ENCODE results near the gene FANCF. TPM values are rescaled to one million over a fixed set of nuclear protein-coding genes. Genes with fewer than 3 reads are reported as not detected.
"Not testable (repeated sequence)": the region's sequence is repeated elsewhere in the genome, so short reads cannot be mapped to it uniquely, and the experiment has no call there.

Gene FANCF
- total RNA-seq, 1 experiment from 2014 or later = 13.6 TPM

- POLR2A ChIA-PET = no interaction called here
- no peaks in the 10 kb centered on the region for H3K36me3 Mint-ChIP-seq (ENCODE audit: insufficient read depth, unreplicated experiment)
- DNase-seq (ENCODE audit: unreplicated experiment) = no peak
- intact Hi-C loops (cut with micrococcal nuclease) = no loop called here
- no TSS peak for BruUV-seq (replicated peaks)
- peaks cover 69% of the 10 kb centered on the region for H3K27me3 Mint-ChIP-seq (ENCODE audit: insufficient read depth, unreplicated experiment)
- H3K27ac Mint-ChIP-seq (ENCODE audit: low read depth, unreplicated experiment) = no peak within 1 kb of the TSS
- no peaks in the 10 kb centered on the region for H3K4me1 Mint-ChIP-seq (ENCODE audit: insufficient read depth, unreplicated experiment)
- H3K4me3 Mint-ChIP-seq (ENCODE audit: unreplicated experiment) = no peak within 1 kb of the TSS
- H3K9me3 Mint-ChIP-seq (ENCODE audit: unreplicated experiment) = no peaks in the 10 kb centered on the region
- CTCF ChIA-PET = no interaction called here
- TF ChIP-seq, protein P1, sequence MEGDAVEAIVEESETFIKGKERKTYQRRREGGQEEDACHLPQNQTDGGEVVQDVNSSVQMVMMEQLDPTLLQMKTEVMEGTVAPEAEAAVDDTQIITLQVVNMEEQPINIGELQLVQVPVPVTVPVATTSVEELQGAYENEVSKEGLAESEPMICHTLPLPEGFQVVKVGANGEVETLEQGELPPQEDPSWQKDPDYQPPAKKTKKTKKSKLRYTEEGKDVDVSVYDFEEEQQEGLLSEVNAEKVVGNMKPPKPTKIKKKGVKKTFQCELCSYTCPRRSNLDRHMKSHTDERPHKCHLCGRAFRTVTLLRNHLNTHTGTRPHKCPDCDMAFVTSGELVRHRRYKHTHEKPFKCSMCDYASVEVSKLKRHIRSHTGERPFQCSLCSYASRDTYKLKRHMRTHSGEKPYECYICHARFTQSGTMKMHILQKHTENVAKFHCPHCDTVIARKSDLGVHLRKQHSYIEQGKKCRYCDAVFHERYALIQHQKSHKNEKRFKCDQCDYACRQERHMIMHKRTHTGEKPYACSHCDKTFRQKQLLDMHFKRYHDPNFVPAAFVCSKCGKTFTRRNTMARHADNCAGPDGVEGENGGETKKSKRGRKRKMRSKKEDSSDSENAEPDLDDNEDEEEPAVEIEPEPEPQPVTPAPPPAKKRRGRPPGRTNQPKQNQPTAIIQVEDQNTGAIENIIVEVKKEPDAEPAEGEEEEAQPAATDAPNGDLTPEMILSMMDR (IDR thresholded peaks at IDR 0.05; ENCODE audit: unreplicated experiment) = no peak
These were observed 40.7 kb upstream of the FANCF start, which contains the start of gene GAS2 for GRCh38 chr11:22666325-22666687. Gene GAS2, plus strand, starts transcription at chr11:22666611. Its CDS starts 8,259 bp downstream, at chr11:22674870.

GRCh38 chr11:22659783-22660182 lies 34.2 kb upstream of the FANCF start:
- TF ChIP-seq, protein P1 (IDR thresholded peaks at IDR 0.05; ENCODE audit: unreplicated experiment) = no peak
- no TSS peak for BruUV-seq (replicated peaks)

GRCh38 chr11:22657101-22657694 lies 31.6 kb upstream of the FANCF start:
- Mint-ChIP-seq H3K4me3 (ENCODE audit: unreplicated experiment) (no peak overlapping the region), H3K9me3 (ENCODE audit: unreplicated experiment) (peaks cover 7% of the 10 kb centered on the region), H3K27me3 (ENCODE audit: insufficient read depth, unreplicated experiment) (no peaks in the 10 kb centered on the region), H3K4me1 (ENCODE audit: insufficient read depth, unreplicated experiment) (peaks cover 7% of the 10 kb centered on the region), H3K36me3 (ENCODE audit: insufficient read depth, unreplicated experiment) (no peaks in the 10 kb centered on the region), H3K27ac (ENCODE audit: low read depth, unreplicated experiment) (no peak overlapping the region)
- TF ChIP-seq, protein P1 (IDR thresholded peaks at IDR 0.05; ENCODE audit: unreplicated experiment) = no peak
- intact Hi-C loops (cut with micrococcal nuclease) = no loop called here
- ChIA-PET POLR2A (no interaction called here), CTCF (interaction anchor here (0.6 to 1.0 kb wide), 3 partner anchors 27 to 464 kb away, joined by 3 read pairs; no protein-coding TSS in a partner anchor)
- DNase-seq (ENCODE audit: unreplicated experiment) = no peak
- BruUV-seq (replicated peaks) = no TSS peak

More at GRCh38 chr11:22659783-22660182, 34.2 kb upstream of the FANCF start:
- CTCF ChIA-PET = interaction anchor here (0.5 kb wide), 1 partner anchor 36 kb away, joined by 6 read pairs; no protein-coding TSS in a partner anchor
- no peak overlapping the region for H3K27ac Mint-ChIP-seq (ENCODE audit: low read depth, unreplicated experiment)
- peaks cover 7% of the 10 kb centered on the region for H3K4me1 Mint-ChIP-seq (ENCODE audit: insufficient read depth, unreplicated experiment)
- H3K4me3 Mint-ChIP-seq (ENCODE audit: unreplicated experiment) = no peak overlapping the region
- no peaks in the 10 kb centered on the region for H3K9me3 Mint-ChIP-seq (ENCODE audit: unreplicated experiment)
- intact Hi-C loops (cut with micrococcal nuclease) = no loop called here
- no peak for DNase-seq (ENCODE audit: unreplicated experiment)
- POLR2A ChIA-PET = no interaction called here
- H3K36me3 Mint-ChIP-seq (ENCODE audit: insufficient read depth, unreplicated experiment) = no peaks in the 10 kb centered on the region
- peaks cover 4% of the 10 kb centered on the region for H3K27me3 Mint-ChIP-seq (ENCODE audit: insufficient read depth, unreplicated experiment)

DNA sequence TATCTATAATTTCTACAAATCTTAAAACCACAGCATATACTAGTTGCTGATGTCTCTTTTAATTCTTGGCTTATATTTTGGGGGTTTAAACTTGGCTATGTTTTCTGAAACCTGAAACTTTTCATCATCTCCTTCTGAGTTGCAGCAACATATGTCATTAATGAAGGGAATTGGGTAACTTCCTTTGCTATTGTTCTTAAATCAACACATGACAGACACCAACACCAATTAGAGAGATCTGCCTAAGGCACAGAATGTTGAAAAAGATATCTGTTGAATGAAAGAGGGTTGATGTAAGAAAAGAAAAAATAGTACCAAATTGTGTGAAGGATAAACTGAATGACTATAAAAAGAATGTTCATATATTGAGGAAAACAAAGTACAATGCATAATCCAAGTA lies 30.5 kb upstream of the FANCF start:
- ChIA-PET POLR2A (no interaction called here), CTCF (no interaction called here)
- TF ChIP-seq, protein P1 (IDR thresholded peaks at IDR 0.05; ENCODE audit: unreplicated experiment) = no peak
- Mint-ChIP-seq H3K9me3 (ENCODE audit: unreplicated experiment) (peaks cover 15% of the 10 kb centered on the region), H3K36me3 (ENCODE audit: insufficient read depth, unreplicated experiment) (no peaks in the 10 kb centered on the region), H3K4me1 (ENCODE audit: insufficient read depth, unreplicated experiment) (peaks cover 7% of the 10 kb centered on the region), H3K4me3 (ENCODE audit: unreplicated experiment) (no peak overlapping the region), H3K27ac (ENCODE audit: low read depth, unreplicated experiment) (no peak overlapping the region), H3K27me3 (ENCODE audit: insufficient read depth, unreplicated experiment) (no peaks in the 10 kb centered on the region)
- BruUV-seq (replicated peaks) = no TSS peak
- intact Hi-C loops (cut with micrococcal nuclease) = no loop called here
- DNase-seq (ENCODE audit: unreplicated experiment) = peak; percentile 33

GRCh38 chr11:22652346-22652745 lies 26.7 kb upstream of the FANCF start:
- not testable (repeated sequence) for DNase-seq (ENCODE audit: unreplicated experiment); H3K27ac Mint-ChIP-seq (ENCODE audit: low read depth, unreplicated experiment)
- peaks cover 15% of the 10 kb centered on the region for H3K9me3 Mint-ChIP-seq (ENCODE audit: unreplicated experiment)

More at GRCh38 chr11:22652346-22652745, 26.7 kb upstream of the FANCF start:
- H3K4me1 Mint-ChIP-seq (ENCODE audit: insufficient read depth, unreplicated experiment); H3K27me3 Mint-ChIP-seq (ENCODE audit: insufficient read depth, unreplicated experiment); H3K4me3 Mint-ChIP-seq (ENCODE audit: unreplicated experiment); BruUV-seq (replicated peaks); H3K36me3 Mint-ChIP-seq (ENCODE audit: insufficient read depth, unreplicated experiment); POLR2A ChIA-PET; intact Hi-C loops (cut with micrococcal nuclease); CTCF ChIA-PET: not testable (repeated sequence)

All from MCF 10A (cell line).